ENCODE results near the gene CCT3. TPM values are rescaled to one million over a fixed set of nuclear protein-coding genes. Genes with fewer than 3 reads are reported as not detected.

CCT3 gene
- total and polyA plus RNA-seq, 10 of the 15 experiments (the other 5 are each of a cell fraction or from before 2014, with no cell fraction given), result 319 to 585 (median 427) TPM

DNA sequence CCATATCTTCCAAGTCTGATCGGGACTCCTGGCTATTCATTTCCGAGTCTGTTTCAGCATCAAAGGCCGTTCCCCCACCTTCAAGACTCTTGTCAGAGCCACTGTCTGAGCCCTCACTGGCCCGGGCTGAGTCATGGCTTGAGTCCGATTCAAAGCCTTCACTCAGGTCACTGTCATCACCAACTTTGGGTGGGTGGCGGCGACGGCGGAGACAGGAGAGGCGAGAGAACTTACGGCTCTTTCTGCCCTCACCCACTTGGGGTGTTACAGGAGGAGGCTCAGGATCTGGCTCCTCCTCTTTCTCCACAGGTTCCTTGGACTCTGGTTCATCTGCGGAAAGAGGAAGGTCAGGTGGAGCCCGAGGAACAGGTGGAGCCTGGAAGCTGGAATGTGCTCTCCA lies 72.0 kb downstream of the CCT3 start:
- no peak for FAIRE-seq
- SMC1A ChIA-PET (ENCODE audit: uncharacterized antibody, unreplicated experiment), result no interaction called here
- CTCF ChIA-PET, result no interaction called here
- TF ChIP-seq, protein P1, sequence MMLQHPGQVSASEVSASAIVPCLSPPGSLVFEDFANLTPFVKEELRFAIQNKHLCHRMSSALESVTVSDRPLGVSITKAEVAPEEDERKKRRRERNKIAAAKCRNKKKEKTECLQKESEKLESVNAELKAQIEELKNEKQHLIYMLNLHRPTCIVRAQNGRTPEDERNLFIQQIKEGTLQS (IDR thresholded peaks at IDR 0.05; ENCODE audit: borderline replicate concordance, extremely low read depth, low read depth, low read length), result no peak
- TF ChIP-seq ZNF384 (IDR thresholded peaks at IDR 0.05; ENCODE audit: borderline replicate concordance, low read depth, low read length) (no peak), NR2F1 (conservative IDR thresholded peaks at IDR 0.05) (no peak), RCOR1 (conservative IDR thresholded peaks at IDR 0.05; ENCODE audit: low read depth, low read length) (no peak), SPI1 (IDR thresholded peaks at IDR 0.05; ENCODE audit: borderline replicate concordance, insufficient read depth, low read depth, low read length) (no peak), SMC3 (IDR thresholded peaks at IDR 0.05; ENCODE audit: borderline replicate concordance, low read length) (no peak), GABPA (IDR thresholded peaks at IDR 0.05; ENCODE audit: low read depth) (no peak), STAT3 (IDR thresholded peaks at IDR 0.05; ENCODE audit: low read depth, low read length) (no peak), MEF2A (IDR thresholded peaks at IDR 0.05; ENCODE audit: insufficient read depth, low read depth, low read length) (no peak), EGR1 (IDR thresholded peaks at IDR 0.05; ENCODE audit: borderline replicate concordance in 1 of 2, low read depth in 2 of 2, low read length in 2 of 2) (no peak), HDGF (IDR thresholded peaks at IDR 0.05) (no peak), TCF3 (IDR thresholded peaks at IDR 0.05; ENCODE audit: borderline replicate concordance, insufficient read depth, low read depth, low read length) (no peak), LARP7 (IDR thresholded peaks at IDR 0.05) (no peak), IRF4 (IDR thresholded peaks at IDR 0.05; ENCODE audit: low read depth, low read length) (no peak)
- TF ChIP-seq, protein P2, sequence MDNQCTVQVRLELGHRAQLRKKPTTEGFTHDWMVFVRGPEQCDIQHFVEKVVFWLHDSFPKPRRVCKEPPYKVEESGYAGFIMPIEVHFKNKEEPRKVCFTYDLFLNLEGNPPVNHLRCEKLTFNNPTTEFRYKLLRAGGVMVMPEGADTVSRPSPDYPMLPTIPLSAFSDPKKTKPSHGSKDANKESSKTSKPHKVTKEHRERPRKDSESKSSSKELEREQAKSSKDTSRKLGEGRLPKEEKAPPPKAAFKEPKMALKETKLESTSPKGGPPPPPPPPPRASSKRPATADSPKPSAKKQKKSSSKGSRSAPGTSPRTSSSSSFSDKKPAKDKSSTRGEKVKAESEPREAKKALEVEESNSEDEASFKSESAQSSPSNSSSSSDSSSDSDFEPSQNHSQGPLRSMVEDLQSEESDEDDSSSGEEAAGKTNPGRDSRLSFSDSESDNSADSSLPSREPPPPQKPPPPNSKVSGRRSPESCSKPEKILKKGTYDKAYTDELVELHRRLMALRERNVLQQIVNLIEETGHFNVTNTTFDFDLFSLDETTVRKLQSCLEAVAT (IDR thresholded peaks at IDR 0.05), result no peak
- TF ChIP-seq, protein P3, sequence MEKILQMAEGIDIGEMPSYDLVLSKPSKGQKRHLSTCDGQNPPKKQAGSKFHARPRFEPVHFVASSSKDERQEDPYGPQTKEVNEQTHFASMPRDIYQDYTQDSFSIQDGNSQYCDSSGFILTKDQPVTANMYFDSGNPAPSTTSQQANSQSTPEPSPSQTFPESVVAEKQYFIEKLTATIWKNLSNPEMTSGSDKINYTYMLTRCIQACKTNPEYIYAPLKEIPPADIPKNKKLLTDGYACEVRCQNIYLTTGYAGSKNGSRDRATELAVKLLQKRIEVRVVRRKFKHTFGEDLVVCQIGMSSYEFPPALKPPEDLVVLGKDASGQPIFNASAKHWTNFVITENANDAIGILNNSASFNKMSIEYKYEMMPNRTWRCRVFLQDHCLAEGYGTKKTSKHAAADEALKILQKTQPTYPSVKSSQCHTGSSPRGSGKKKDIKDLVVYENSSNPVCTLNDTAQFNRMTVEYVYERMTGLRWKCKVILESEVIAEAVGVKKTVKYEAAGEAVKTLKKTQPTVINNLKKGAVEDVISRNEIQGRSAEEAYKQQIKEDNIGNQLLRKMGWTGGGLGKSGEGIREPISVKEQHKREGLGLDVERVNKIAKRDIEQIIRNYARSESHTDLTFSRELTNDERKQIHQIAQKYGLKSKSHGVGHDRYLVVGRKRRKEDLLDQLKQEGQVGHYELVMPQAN (conservative IDR thresholded peaks at IDR 0.05), result no peak
- TF ChIP-seq, protein P4, sequence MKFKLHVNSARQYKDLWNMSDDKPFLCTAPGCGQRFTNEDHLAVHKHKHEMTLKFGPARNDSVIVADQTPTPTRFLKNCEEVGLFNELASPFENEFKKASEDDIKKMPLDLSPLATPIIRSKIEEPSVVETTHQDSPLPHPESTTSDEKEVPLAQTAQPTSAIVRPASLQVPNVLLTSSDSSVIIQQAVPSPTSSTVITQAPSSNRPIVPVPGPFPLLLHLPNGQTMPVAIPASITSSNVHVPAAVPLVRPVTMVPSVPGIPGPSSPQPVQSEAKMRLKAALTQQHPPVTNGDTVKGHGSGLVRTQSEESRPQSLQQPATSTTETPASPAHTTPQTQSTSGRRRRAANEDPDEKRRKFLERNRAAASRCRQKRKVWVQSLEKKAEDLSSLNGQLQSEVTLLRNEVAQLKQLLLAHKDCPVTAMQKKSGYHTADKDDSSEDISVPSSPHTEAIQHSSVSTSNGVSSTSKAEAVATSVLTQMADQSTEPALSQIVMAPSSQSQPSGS (IDR thresholded peaks at IDR 0.05; ENCODE audit: low read length), result no peak
- TF ChIP-seq, protein P5, sequence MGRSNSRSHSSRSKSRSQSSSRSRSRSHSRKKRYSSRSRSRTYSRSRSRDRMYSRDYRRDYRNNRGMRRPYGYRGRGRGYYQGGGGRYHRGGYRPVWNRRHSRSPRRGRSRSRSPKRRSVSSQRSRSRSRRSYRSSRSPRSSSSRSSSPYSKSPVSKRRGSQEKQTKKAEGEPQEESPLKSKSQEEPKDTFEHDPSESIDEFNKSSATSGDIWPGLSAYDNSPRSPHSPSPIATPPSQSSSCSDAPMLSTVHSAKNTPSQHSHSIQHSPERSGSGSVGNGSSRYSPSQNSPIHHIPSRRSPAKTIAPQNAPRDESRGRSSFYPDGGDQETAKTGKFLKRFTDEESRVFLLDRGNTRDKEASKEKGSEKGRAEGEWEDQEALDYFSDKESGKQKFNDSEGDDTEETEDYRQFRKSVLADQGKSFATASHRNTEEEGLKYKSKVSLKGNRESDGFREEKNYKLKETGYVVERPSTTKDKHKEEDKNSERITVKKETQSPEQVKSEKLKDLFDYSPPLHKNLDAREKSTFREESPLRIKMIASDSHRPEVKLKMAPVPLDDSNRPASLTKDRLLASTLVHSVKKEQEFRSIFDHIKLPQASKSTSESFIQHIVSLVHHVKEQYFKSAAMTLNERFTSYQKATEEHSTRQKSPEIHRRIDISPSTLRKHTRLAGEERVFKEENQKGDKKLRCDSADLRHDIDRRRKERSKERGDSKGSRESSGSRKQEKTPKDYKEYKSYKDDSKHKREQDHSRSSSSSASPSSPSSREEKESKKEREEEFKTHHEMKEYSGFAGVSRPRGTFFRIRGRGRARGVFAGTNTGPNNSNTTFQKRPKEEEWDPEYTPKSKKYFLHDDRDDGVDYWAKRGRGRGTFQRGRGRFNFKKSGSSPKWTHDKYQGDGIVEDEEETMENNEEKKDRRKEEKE (IDR thresholded peaks at IDR 0.05), result no peak

More for the DNA sequence above, 72.0 kb downstream of the CCT3 start:
- Histone ChIP-seq H3K9me3 (replicated peaks; ENCODE audit: control insufficient read depth, insufficient read depth, low read length) (no peaks in the 10 kb centered on the region), H3K4me1 (ENCODE audit: control insufficient read depth, insufficient read depth, low read length) (no peaks in the 10 kb centered on the region), H3K36me3 (ENCODE audit: control insufficient read depth in 2 of 2, insufficient read depth in 2 of 2, low read length in 1 of 2) (peaks cover 41 to 49% of the 10 kb centered on the region in 2 experiments), H3K4me2 (ENCODE audit: control insufficient read depth, insufficient read depth) (no peak overlapping the region), H2AFZ (ENCODE audit: control insufficient read depth, low read depth, low read length) (no peak overlapping the region), H3K4me3 (no peak overlapping the region), H3K27me3 (replicated peaks in 1 of 2; ENCODE audit: control insufficient read depth in 2 of 2, insufficient read depth in 2 of 2, low read length in 1 of 2) (no peaks in the 10 kb centered on the region), H3K27ac (ENCODE audit: control insufficient read depth, insufficient read depth) (no peak overlapping the region), H3K79me2 (ENCODE audit: control insufficient read depth, insufficient read depth, low read length) (no peaks in the 10 kb centered on the region), H4K20me1 (ENCODE audit: control insufficient read depth, insufficient read depth) (no peaks in the 10 kb centered on the region), H3K9ac (ENCODE audit: control insufficient read depth, insufficient read depth, low read length) (no peak overlapping the region)
- ChIA-PET RAD21 (ENCODE audit: unreplicated experiment) (no interaction called here), POLR2A (no interaction called here)
- in situ Hi-C loops (cut with MboI) (no loop called here), intact Hi-C loops (cut with micrococcal nuclease; ENCODE audit: unreplicated experiment) (no loop called here)
- 93% methylated on average over 13 of the region's 13 CpGs for WGBS (ENCODE audit: insufficient coverage, insufficient replicate concordance, low lambda C conversion rate, missing lambda C conversion rate)
- no peak for DNase-seq (ENCODE audit: low read depth, low spot score)
- TSS peak; percentile 53 for BruUV-seq (replicated peaks)
- no peak for ATAC-seq

All from GM12878 (cell line).